Mesendoderm (in vitro differentiated cells): ENCODE measurements around the gene WNT1.
A peak's percentile ranks its signal among the peaks of the same experiment; 100 is the strongest.

Experiments
- DNase-seq: peaks from one replicate; pipeline ENCODE4 v3.0.0; 2013
- H2AK5ac ChIP-seq: 2 replicates; pipeline ENCODE4 v1.6.1; 2013; ENCODE audit warnings: low read length, inconsistent platforms
- H2BK120ac ChIP-seq: 2 replicates; pipeline ENCODE4 v1.6.1; 2013; ENCODE audit warnings: low read depth, mild to moderate bottlenecking, low read length, moderate library complexity, mixed read lengths
- H2BK15ac ChIP-seq: replicated peaks from 2 replicates; pipeline ENCODE4 v1.6.1; 2013; ENCODE audit warnings: low read depth, mild to moderate bottlenecking, moderate library complexity
- H2BK5ac ChIP-seq: 2 replicates; pipeline ENCODE4 v1.6.1; 2013; ENCODE audit warnings: low read length, inconsistent platforms
- H3K18ac ChIP-seq: 2 replicates; pipeline ENCODE4 v1.6.1; 2013; ENCODE audit warnings: mild to moderate bottlenecking, low read length, mixed read lengths
- H3K23ac ChIP-seq: one replicate; pipeline ENCODE4 v1.6.1; 2013; ENCODE audit warnings: low read length
- H3K27ac ChIP-seq: 2 replicates; pipeline ENCODE4 v1.5.1; 2013; ENCODE audit warnings: low read depth, mild to moderate bottlenecking, inconsistent platforms, low read length, moderate library complexity
- H3K27me3 ChIP-seq: 2 replicates; pipeline ENCODE4 v1.6.1; 2013; ENCODE audit warnings: low read length, control low read depth, mild to moderate bottlenecking, inconsistent platforms; ENCODE audit not compliant: insufficient read depth, poor library complexity
- H3K36me3 ChIP-seq: 2 replicates; pipeline ENCODE4 v1.6.1; 2013; ENCODE audit warnings: low read length, inconsistent platforms; ENCODE audit not compliant: control insufficient read depth, insufficient read depth
- H3K4ac ChIP-seq: one replicate; pipeline ENCODE4 v1.6.1; 2013; ENCODE audit warnings: low read depth, mild to moderate bottlenecking, low read length, moderate library complexity
- H3K4me1 ChIP-seq: 2 replicates; pipeline ENCODE4 v1.6.1; 2013; ENCODE audit warnings: low read depth, low read length, inconsistent platforms; ENCODE audit not compliant: control insufficient read depth
- H3K4me2 ChIP-seq: 2 replicates; pipeline ENCODE4 v1.6.1; 2013; ENCODE audit warnings: low read length
- H3K4me3 ChIP-seq: 2 replicates; pipeline ENCODE4 v1.5.1; 2013; ENCODE audit warnings: mild to moderate bottlenecking, low read length
- H3K56ac ChIP-seq: one replicate; pipeline ENCODE4 v1.6.1; 2013; ENCODE audit warnings: low read length
- H3K79me1 ChIP-seq: 2 replicates; pipeline ENCODE4 v1.6.1; 2013; ENCODE audit warnings: low read length, inconsistent platforms
- H3K79me2 ChIP-seq: 2 replicates; pipeline ENCODE4 v1.6.1; 2013; ENCODE audit warnings: mild to moderate bottlenecking, low read length; ENCODE audit not compliant: control insufficient read depth, insufficient read depth
- H3K9ac ChIP-seq: 2 replicates; pipeline ENCODE4 v1.6.1; 2013; ENCODE audit warnings: low read length, inconsistent platforms
- H4K5ac ChIP-seq: one replicate; pipeline ENCODE4 v1.6.1; 2013; ENCODE audit warnings: low read length
- H4K8ac ChIP-seq: one replicate; pipeline ENCODE4 v1.6.1; 2013; ENCODE audit warnings: low read depth, mild to moderate bottlenecking, control low read depth, low read length, moderate library complexity
- WGBS: extraction: QIAGEN DNeasy Blood & Tissue Kit; methylation state at CpG from one replicate; pipeline ENCODE4 v1.1.7; 2013; ENCODE audit warnings: low lambda C conversion rate, missing lambda C conversion rate; ENCODE audit not compliant: insufficient coverage; ENCODE audit errors: extremely low coverage; 5-methylcytosine and 5-hydroxymethylcytosine counted together

WNT1 gene

DNA sequence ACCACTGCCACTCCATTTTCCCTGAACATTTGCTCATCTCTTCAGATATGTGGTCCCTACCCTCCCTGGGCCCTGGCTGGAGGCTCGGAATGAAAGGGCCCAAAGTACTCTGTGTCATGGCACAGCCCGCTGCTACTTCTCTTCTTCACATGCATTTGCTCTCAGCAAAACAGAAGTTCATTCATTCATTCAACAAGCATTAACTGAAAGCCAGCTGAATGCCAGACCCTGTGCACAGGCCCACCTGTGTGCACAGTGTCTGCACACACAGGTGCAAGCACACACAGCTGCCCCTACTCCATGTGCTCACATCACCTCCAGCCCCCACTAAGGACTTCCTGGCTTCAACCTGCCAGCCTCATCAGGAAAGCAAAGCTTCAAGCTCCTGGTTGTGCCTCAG lies 7.8 kb downstream of the WNT1 start:
- Histone ChIP-seq H3K4me3 (no peak overlapping the region), H3K27me3 (peaks cover 41% of the 10 kb centered on the region), H3K4me2 (no peak overlapping the region), H3K27ac (no peak overlapping the region), H2AK5ac (no peak overlapping the region), H2BK120ac (no peak overlapping the region), H3K23ac (no peak overlapping the region), H3K18ac (no peak overlapping the region), H3K36me3 (no peaks in the 10 kb centered on the region), H4K8ac (no peak overlapping the region), H3K56ac (no peak overlapping the region), H4K5ac (no peak overlapping the region), H2BK15ac (no peak overlapping the region), H3K9ac (no peak overlapping the region), H3K79me2 (no peaks in the 10 kb centered on the region), H2BK5ac (no peak overlapping the region), H3K4ac (no peak overlapping the region), H3K4me1 (peaks cover 2% of the 10 kb centered on the region), H3K79me1 (no peaks in the 10 kb centered on the region)
- no CpG with 5 or more reads among the region's 2 CpGs for WGBS
- DNase-seq = no peak

GRCh38 chr12:48986720-48987291 lies 8.7 kb downstream of the WNT1 start:
- WGBS = no CpG with 5 or more reads among the region's 23 CpGs
- no peak overlapping the region for H3K4ac ChIP-seq
- no peak overlapping the region for H2AK5ac ChIP-seq
- no peak overlapping the region for H3K18ac ChIP-seq
- no peak overlapping the region for H2BK120ac ChIP-seq
- H3K79me1 ChIP-seq = no peaks in the 10 kb centered on the region
- no peak overlapping the region for H3K9ac ChIP-seq
- H2BK5ac ChIP-seq = no peak overlapping the region
- DNase-seq = no peak
- peaks cover 6% of the 10 kb centered on the region for H3K4me1 ChIP-seq
- no peak overlapping the region for H3K4me2 ChIP-seq
- H3K23ac ChIP-seq = no peak overlapping the region
- H3K79me2 ChIP-seq = no peaks in the 10 kb centered on the region
- H2BK15ac ChIP-seq = no peak overlapping the region
- H3K4me3 ChIP-seq = no peak overlapping the region
- no peak overlapping the region for H4K8ac ChIP-seq
- no peak overlapping the region for H3K56ac ChIP-seq
- no peaks in the 10 kb centered on the region for H3K36me3 ChIP-seq
- H3K27me3 ChIP-seq = peaks cover 32% of the 10 kb centered on the region
- H3K27ac ChIP-seq = no peak overlapping the region
- no peak overlapping the region for H4K5ac ChIP-seq

DNA sequence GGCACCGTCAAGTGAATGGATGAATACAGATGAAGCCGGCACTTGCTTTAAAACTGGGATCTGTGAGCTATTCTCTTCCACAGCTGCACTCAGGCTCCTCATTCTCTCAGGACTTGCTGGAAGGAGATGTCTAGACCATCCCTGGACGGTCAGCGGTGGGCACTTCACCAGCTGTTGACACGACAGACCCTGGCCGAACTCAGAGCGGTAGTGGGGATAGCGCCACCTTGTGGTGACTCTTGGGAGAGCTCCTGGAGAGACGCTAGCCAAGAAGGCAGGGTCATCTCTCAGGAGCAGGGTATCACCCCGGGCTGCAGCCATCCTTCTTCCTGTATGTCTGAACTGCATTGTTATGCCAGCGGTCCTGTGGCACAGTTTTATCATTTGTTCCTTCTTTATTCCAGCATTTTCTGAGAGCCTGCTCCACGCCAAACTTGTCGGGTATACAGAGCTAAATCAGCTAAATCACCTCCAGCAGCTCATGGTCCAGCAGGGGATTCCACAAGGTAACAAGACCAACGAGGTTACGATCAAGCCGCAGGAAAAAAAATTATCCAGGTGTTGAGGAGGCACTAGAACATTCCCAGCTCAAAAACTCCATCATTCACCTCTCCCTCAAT lies 10.0 kb downstream of the WNT1 start:
- peaks cover 6% of the 10 kb centered on the region for H3K4me1 ChIP-seq
- no peak overlapping the region for H2BK120ac ChIP-seq
- no peak overlapping the region for H3K23ac ChIP-seq
- WGBS = no CpG with 5 or more reads among the region's 16 CpGs
- peaks cover 21% of the 10 kb centered on the region for H3K27me3 ChIP-seq
- no peak overlapping the region for H3K4me3 ChIP-seq
- peak; percentile 79 for DNase-seq
- H3K4me2 ChIP-seq = no peak overlapping the region
- H3K79me2 ChIP-seq = no peaks in the 10 kb centered on the region
- no peak overlapping the region for H3K27ac ChIP-seq
- H3K9ac ChIP-seq = no peak overlapping the region
- no peaks in the 10 kb centered on the region for H3K79me1 ChIP-seq
- no peaks in the 10 kb centered on the region for H3K36me3 ChIP-seq
- no peak overlapping the region for H3K56ac ChIP-seq
- H4K5ac ChIP-seq = no peak overlapping the region
- H3K4ac ChIP-seq = no peak overlapping the region
- H2BK5ac ChIP-seq = no peak overlapping the region
- no peak overlapping the region for H2BK15ac ChIP-seq
- H4K8ac ChIP-seq = no peak overlapping the region
- no peak overlapping the region for H2AK5ac ChIP-seq
- H3K18ac ChIP-seq = no peak overlapping the region

DNA sequence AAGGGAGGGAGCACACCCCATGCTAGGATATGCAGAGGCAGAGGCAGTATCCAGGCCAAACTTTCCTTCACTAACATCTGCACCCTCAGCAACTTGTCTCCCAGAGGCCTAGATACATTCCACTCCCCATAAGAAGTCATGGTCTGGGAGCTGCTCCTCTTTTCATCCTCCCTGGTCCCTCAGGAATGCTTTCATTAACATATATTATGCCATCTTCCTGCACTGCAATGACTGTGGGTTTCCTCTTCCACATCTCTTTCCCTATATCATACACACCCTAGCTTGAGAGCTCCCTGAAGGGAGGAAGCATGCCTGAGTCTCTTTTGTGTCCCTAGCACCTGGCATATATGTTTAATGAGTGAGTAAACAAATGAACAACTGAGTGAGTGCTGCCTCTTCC lies 12.4 kb downstream of the WNT1 start:
- no peak overlapping the region for H2BK15ac ChIP-seq
- no peak overlapping the region for H3K18ac ChIP-seq
- no peaks in the 10 kb centered on the region for H3K79me1 ChIP-seq
- no peak overlapping the region for H3K27ac ChIP-seq
- no peak overlapping the region for H2BK120ac ChIP-seq
- no peak overlapping the region for H2BK5ac ChIP-seq
- peaks cover 13% of the 10 kb centered on the region for H3K4me1 ChIP-seq
- DNase-seq = no peak
- no peak overlapping the region for H3K23ac ChIP-seq
- H4K8ac ChIP-seq = no peak overlapping the region
- no peaks in the 10 kb centered on the region for H3K79me2 ChIP-seq
- H4K5ac ChIP-seq = peak overlapping the region; percentile 12
- no peak overlapping the region for H3K4ac ChIP-seq
- no peak overlapping the region for H3K9ac ChIP-seq
- no peak overlapping the region for H3K56ac ChIP-seq
- no peak overlapping the region for H2AK5ac ChIP-seq
- H3K27me3 ChIP-seq = peaks cover 9% of the 10 kb centered on the region
- no peak overlapping the region for H3K4me2 ChIP-seq
- no peak overlapping the region for H3K4me3 ChIP-seq
- no peaks in the 10 kb centered on the region for H3K36me3 ChIP-seq

GRCh38 chr12:48991247-48992050 lies 13.3 kb downstream of the WNT1 start:
- DNase-seq = no peak
- Histone ChIP-seq H3K27me3 (peaks cover 9% of the 10 kb centered on the region), H3K23ac (no peak overlapping the region), H3K27ac (no peak overlapping the region), H3K18ac (no peak overlapping the region), H3K4ac (no peak overlapping the region), H3K56ac (peak overlapping the region; percentile 25), H3K4me2 (no peak overlapping the region), H2BK5ac (no peak overlapping the region), H3K4me3 (no peak overlapping the region), H4K5ac (no peak overlapping the region), H4K8ac (no peak overlapping the region), H2BK15ac (no peak overlapping the region), H2BK120ac (no peak overlapping the region), H3K79me1 (no peaks in the 10 kb centered on the region), H2AK5ac (no peak overlapping the region), H3K36me3 (no peaks in the 10 kb centered on the region), H3K79me2 (no peaks in the 10 kb centered on the region), H3K9ac (no peak overlapping the region), H3K4me1 (peaks cover 13% of the 10 kb centered on the region)
- no CpG with 5 or more reads among the region's 8 CpGs for WGBS
